Kidney epithelial cell (primary cell): Measurements from ENCODE around the gene HPCAL1. TPM values are rescaled to one million over a fixed set of nuclear protein-coding genes. Genes with fewer than 3 reads are reported as not detected.
"Not testable (repeated sequence)": the region's sequence is repeated elsewhere in the genome, so short reads cannot be mapped to it uniquely, and the experiment has no call there.

ENCODE experiments used
- DNase-seq: peaks from one replicate; pipeline ENCODE4 v3.0.0-alpha.2; 2010; ENCODE audit warnings: low read depth
- H3K27me3 ChIP-seq: 2 replicates; pipeline ENCODE4 v1.6.0; 2011; ENCODE audit warnings: low read length; ENCODE audit not compliant: control insufficient read depth, insufficient read depth
- H3K36me3 ChIP-seq: 2 replicates; pipeline ENCODE4 v1.5.1; 2011; ENCODE audit warnings: low read length; ENCODE audit not compliant: control insufficient read depth, insufficient read depth
- H3K4me3 ChIP-seq: 2 replicates; pipeline ENCODE4 v1.5.1; 2011; ENCODE audit warnings: low read depth, mild to moderate bottlenecking, control low read depth, low read length
- CTCF ChIP-seq: IDR thresholded peaks from 2 replicates; pipeline ENCODE4 v1.5.1; 2011; ENCODE audit warnings: mild to moderate bottlenecking, moderate library complexity, low read length, control low read depth, inconsistent platforms; ENCODE audit not compliant: insufficient read depth, poor library complexity, severe bottlenecking
- total RNA-seq: library from RNA; depleted of rRNA; stranded (reverse); fragments of >200 nt; gene quantifications from 2 replicates; pipeline ENCODE4 v1.2.3, GENCODE V29; 2015

HPCAL1 gene
- total RNA-seq, 1 donor from 2014 or later: 33.7 TPM

GRCh38 chr2:10286216-10287037 lies 16.3 kb upstream of the HPCAL1 start:
- no peak for TF ChIP-seq CTCF

GRCh38 chr2:10287761-10288160 lies 14.9 kb upstream of the HPCAL1 start:
- no peak for TF ChIP-seq CTCF
- H3K27me3 ChIP-seq: no peaks in the 10 kb centered on the region

More at GRCh38 chr2:10286216-10287037, 16.3 kb upstream of the HPCAL1 start:
- no peak for DNase-seq
- no peaks in the 10 kb centered on the region for H3K27me3 ChIP-seq
- no peaks in the 10 kb centered on the region for H3K36me3 ChIP-seq
- no peak overlapping the region for H3K4me3 ChIP-seq

GRCh38 chr2:10288606-10289005 lies 14.1 kb upstream of the HPCAL1 start:
- H3K4me3 ChIP-seq: no peak overlapping the region
- no peak for TF ChIP-seq CTCF
- no peaks in the 10 kb centered on the region for H3K36me3 ChIP-seq
- H3K27me3 ChIP-seq: no peaks in the 10 kb centered on the region
- DNase-seq: no peak

More at GRCh38 chr2:10287761-10288160, 14.9 kb upstream of the HPCAL1 start:
- no peak for DNase-seq
- Histone ChIP-seq H3K36me3 (no peaks in the 10 kb centered on the region), H3K4me3 (no peak overlapping the region)

- no peak for TF ChIP-seq CTCF
- H3K27me3 ChIP-seq: no peaks in the 10 kb centered on the region
- H3K36me3 ChIP-seq: no peaks in the 10 kb centered on the region
- DNase-seq: no peak
- no peak overlapping the region for H3K4me3 ChIP-seq
These were observed 13.4 kb upstream of the HPCAL1 start for GRCh38 chr2:10289352-10289751.

DNA sequence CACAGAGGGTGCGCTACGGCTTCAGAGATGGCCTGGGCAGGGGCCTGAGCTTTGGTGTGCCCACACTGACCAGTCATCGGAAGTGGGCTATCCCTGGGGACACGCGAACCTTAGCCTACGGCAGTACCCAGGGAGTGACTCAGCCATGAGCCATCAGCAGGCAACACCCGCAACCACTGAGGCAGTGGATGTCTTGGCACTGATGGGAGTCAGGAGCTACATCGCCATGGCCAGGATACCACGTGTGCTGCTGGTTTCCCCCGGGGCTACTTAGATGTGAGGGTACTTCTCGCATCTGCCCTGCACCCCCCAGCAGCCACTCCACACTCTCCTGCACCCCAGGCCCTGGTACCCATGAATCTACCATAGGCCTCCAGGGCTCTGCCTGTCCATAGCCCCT lies 12.8 kb upstream of the HPCAL1 start:
- TF ChIP-seq CTCF: no peak
- DNase-seq: peak; percentile 68
- Histone ChIP-seq H3K36me3 (no peaks in the 10 kb centered on the region), H3K4me3 (no peak overlapping the region), H3K27me3 (no peaks in the 10 kb centered on the region)

GRCh38 chr2:10291376-10291775 lies 11.3 kb upstream of the HPCAL1 start:
- H3K27me3 ChIP-seq, H3K4me3 ChIP-seq, H3K36me3 ChIP-seq, DNase-seq: not testable (repeated sequence)
